Endothelial cell of umbilical vein (primary cell): ENCODE data around the gene KLHL34.

Experiments used
- CTCF ChIP-seq, 2 donors: IDR thresholded peaks; 1 replicate in 1 of 2; 2 replicates in 1 of 2; pipeline ENCODE4 v1.5.1; 2011; ENCODE audit warnings: low read length in 2 of 2, mild to moderate bottlenecking in 2 of 2, moderate library complexity in 2 of 2, control low read depth in 1 of 2, inconsistent platforms in 1 of 2, low read depth in 1 of 2; ENCODE audit not compliant: insufficient read depth in 1 of 2; ENCODE audit errors: extremely low read depth in 1 of 2
- EZH2 ChIP-seq: IDR thresholded peaks from 2 replicates; pipeline ENCODE4 v1.6.1; 2012; ENCODE audit warnings: borderline replicate concordance, low read depth, mild to moderate bottlenecking, moderate library complexity, low read length, inconsistent platforms; ENCODE audit not compliant: severe bottlenecking
- GATA2 ChIP-seq: IDR thresholded peaks from 2 replicates; pipeline ENCODE4 v1.7.0; 2011; ENCODE audit warnings: low read depth, mild to moderate bottlenecking, moderate library complexity, mixed read lengths, low read length; ENCODE audit not compliant: insufficient read length, insufficient read depth
- JUN ChIP-seq: IDR thresholded peaks from 2 replicates; pipeline ENCODE4 v1.6.1; 2011; ENCODE audit warnings: borderline replicate concordance, low read depth; ENCODE audit not compliant: insufficient read length, insufficient read depth
- MAX ChIP-seq: IDR thresholded peaks from 2 replicates; pipeline ENCODE4 v1.6.1; 2011; ENCODE audit not compliant: insufficient read depth, insufficient read length
- MYC ChIP-seq: IDR thresholded peaks from one replicate; pipeline ENCODE4 v1.6.1; 2011; ENCODE audit warnings: mild to moderate bottlenecking, low read depth, low read length
- POLR2A ChIP-seq: IDR thresholded peaks from 2 replicates; pipeline ENCODE4 v1.6.1; 2012; ENCODE audit warnings: low read depth, mild to moderate bottlenecking, control low read depth, low read length
- POLR2AphosphoS5 ChIP-seq: IDR thresholded peaks from 2 replicates; pipeline ENCODE4 v1.6.1; 2012; ENCODE audit warnings: low read depth, mild to moderate bottlenecking, control low read depth, low read length, moderate library complexity; ENCODE audit not compliant: insufficient read depth

GRCh38 chrX:21655901-21656586 lies 2.1 kb downstream of the KLHL34 start:
- TF ChIP-seq POLR2A, result no peak
- no peak for TF ChIP-seq CTCF (IDR thresholded peaks at IDR 0.05; ENCODE audit: extremely low read depth in 1 of 2, insufficient read depth in 1 of 2, low read depth in 1 of 2, low read length in 2 of 2)
- TF ChIP-seq POLR2AphosphoS5, result no peak
- TF ChIP-seq MAX, result no peak
- no peak for TF ChIP-seq EZH2
- no peak for TF ChIP-seq JUN
- no peak for TF ChIP-seq MYC
- no peak for TF ChIP-seq GATA2
